Colonic mucosa (tissue), 4 donors: ENCODE results near the gene ANGPTL5. TPM values are rescaled to one million over a fixed set of nuclear protein-coding genes. Genes with fewer than 3 reads are reported as not detected.

Source experiments
- DNase-seq: peaks from one replicate; pipeline ENCODE4 v3.0.0-alpha.2; 2020
- H3K27ac ChIP-seq: fragments of 200-600 bp; one replicate; pipeline ENCODE4 v1.8.0; 2021
- H3K27me3 ChIP-seq: fragments of 200-600 bp; one replicate; pipeline ENCODE4 v1.8.0; 2021
- H3K36me3 ChIP-seq: fragments of 200-600 bp; one replicate; pipeline ENCODE4 v1.8.0; 2021
- H3K4me1 ChIP-seq: fragments of 200-600 bp; one replicate; pipeline ENCODE4 v1.8.0; 2021; ENCODE audit warnings: mild to moderate bottlenecking
- H3K4me3 ChIP-seq: fragments of 200-600 bp; one replicate; pipeline ENCODE4 v1.8.0; 2021
- H3K9ac ChIP-seq, 2 donors: one replicate each; pipeline ENCODE4 v1.7.0; 2013; ENCODE audit warnings: control low read depth in 2 of 2, low read depth in 2 of 2, low read length in 2 of 2
- H3K9me3 ChIP-seq: fragments of 200-600 bp; one replicate; pipeline ENCODE4 v1.8.0; 2021
- CTCF ChIP-seq: fragments of 200-600 bp; IDR thresholded peaks from one replicate; pipeline ENCODE4 v1.8.0; 2022; ENCODE audit warnings: antibody characterized with exemption, mild to moderate bottlenecking
- intact Hi-C: fragments of 100-400 bp; cut with DNase I; formaldehyde crosslinking; loops from one replicate; pipeline ENCODE4 v1.14.1; 2022
- total RNA-seq, 2 donors: library from RNA; stranded (reverse); fragmentation: NEBNext Ultra II Directional in 1 of 2; extraction: Animal tissue kit (Norgen Biotek cat#: 25700) in 1 of 2; gene quantifications; one replicate each; pipeline ENCODE4 v1.2.1, GENCODE V29; 2021
- donor health status: healthy.
- donor health status: DM: no; HTN: no; CAD: no.
- donor health status: DM: no; HTN: no; CAD: no.

The ANGPTL5 gene
- total RNA-seq, 2 donors from 2014 or later: not detected

- Histone ChIP-seq H3K27me3 (no peaks in the 10 kb centered on the region), H3K9ac (no peak overlapping the region), H3K36me3 (no peaks in the 10 kb centered on the region), H3K4me3 (no peak overlapping the region), H3K4me1 (no peaks in the 10 kb centered on the region), H3K9me3 (no peaks in the 10 kb centered on the region), H3K27ac (no peak overlapping the region)
- no peak for TF ChIP-seq CTCF
- intact Hi-C loops: loop anchor here (10.0 kb wide), 1 partner anchor 390 kb away; no protein-coding TSS in a partner anchor
- no peak for DNase-seq
Observed at GRCh38 chr11:101844608-101845007, 71.7 kb downstream of the ANGPTL5 start.

GRCh38 chr11:101840704-101841103, 75.6 kb downstream of the ANGPTL5 start:
- Histone ChIP-seq H3K4me3 (no peak overlapping the region), H3K27ac (no peak overlapping the region), H3K4me1 (no peaks in the 10 kb centered on the region), H3K9ac (no peak overlapping the region), H3K27me3 (no peaks in the 10 kb centered on the region), H3K36me3 (no peaks in the 10 kb centered on the region), H3K9me3 (no peaks in the 10 kb centered on the region)
- TF ChIP-seq CTCF: no peak
- DNase-seq: no peak
- intact Hi-C loops: loop anchor here (10.0 kb wide), 1 partner anchor 386 kb away; no protein-coding TSS in a partner anchor

Other genes with a start within 250 kb of the ANGPTL5 start
- gene CEP126, start 1.5 kb downstream of the ANGPTL5 start, total RNA-seq: 1 to 10 TPM; 2.6 to 3.6 TPM
- gene CFAP300, start 130.9 kb upstream of the ANGPTL5 start, total RNA-seq: under 1 TPM in 1 of 2 donors, not detected in 1; 0.45 TPM
- 10 to 100 TPM; 43.9 to 71.7 TPM for gene YAP1, start 193.9 kb upstream of the ANGPTL5 start, total RNA-seq